Motor neuron (in vitro differentiated cells): Measurements from ENCODE around the gene SDHB. TPM values are rescaled to one million over a fixed set of nuclear protein-coding genes. Genes with fewer than 3 reads are reported as not detected.

Experiments
- ATAC-seq, 8 experiments: fragments of 200-7000 bp; cut with Tn5 transposase; replicated peaks in 6 of 8; 2 replicates each; pipeline ENCODE4 v1.8.0; 2021; ENCODE audit warnings: mild to moderate bottlenecking in 8 of 8, moderate library complexity in 8 of 8
- H3K27ac ChIP-seq, 2 donors: fragments of 250-450 bp; sonication (Bioruptor Pico); 2 replicates each; pipeline ENCODE4 v1.9.0; 2021; ENCODE audit warnings: antibody characterized with exemption in 2 of 2, mild to moderate bottlenecking in 2 of 2, moderate library complexity in 1 of 2
- H3K4me1 ChIP-seq, 2 donors: fragments of 250-450 bp; sonication (Bioruptor Pico); replicated peaks in 1 of 2; 2 replicates each; pipeline ENCODE4 v1.6.1; 2021; ENCODE audit warnings: antibody characterized with exemption in 2 of 2, mild to moderate bottlenecking in 2 of 2, moderate library complexity in 1 of 2
- H3K4me3 ChIP-seq, 5 donors: fragments of 250-450 bp; sonication (Bioruptor Pico); 2 replicates each; pipeline ENCODE4 v1.9.0; 2021; ENCODE audit warnings: antibody characterized with exemption in 5 of 5, mild to moderate bottlenecking in 5 of 5, moderate library complexity in 4 of 5
- WGBS, 10 experiments: fragments of 450-650 bp; shearing (Covaris generic); methylation state at CpG; one replicate each; pipeline ENCODE4 v1.0.0; 2022; 5-methylcytosine and 5-hydroxymethylcytosine counted together
- in situ Hi-C, 9 experiments: fragments of 400-800 bp; cut with MboI; loops; one replicate each; pipeline ENCODE4 v1.15.0; 2021; ENCODE audit warnings: low sequenced_read_pairs in 9 of 9, low pct_unique_long_range_greater_than_20kb in 2 of 9; ENCODE audit not compliant: unreplicated experiment in 9 of 9
- total RNA-seq, 8 experiments: library from RNA; unstranded; fragments of 300-600 nt; gene quantifications; 2 replicates each; pipeline versions ENCODE4 v1.2.3 to v1.2.4, GENCODE V29; 2022

SDHB gene
- total RNA-seq, 8 experiments from 2014 or later, result 75.1 to 161 (median 96.1) TPM

GRCh38 chr1:17089506-17089905 is 35.7 kb upstream of the SDHB start:
- Histone ChIP-seq H3K27ac (no peak overlapping the region), H3K4me1 (no peaks in the 10 kb centered on the region), H3K4me3 (no peak overlapping the region)
- in situ Hi-C loops, result no loop called here
- WGBS, 10 experiments, result 24 to 81% (median 66%) methylated on average over 2 to 9 of the region's 14 CpGs; no CpG with 5 or more reads in 2 of the 10 experiments
- ATAC-seq, result peak in 5 of 8 experiments; percentile 26 to 82 (median 66)

- in situ Hi-C loops, result no loop called here
- Histone ChIP-seq H3K4me3 (no peak overlapping the region), H3K4me1 (no peaks in the 10 kb centered on the region), H3K27ac (no peak overlapping the region)
- WGBS, 10 experiments, result 25 to 94% (median 82%) methylated on average over 1 to 6 of the region's 6 CpGs; no CpG with 5 or more reads in 2 of the 10 experiments
- no peak for ATAC-seq
Observed at GRCh38 chr1:17086751-17087150, 32.9 kb upstream of the SDHB start.

- H3K27ac ChIP-seq, result no peak overlapping the region
- no peaks in the 10 kb centered on the region for H3K4me1 ChIP-seq
- H3K4me3 ChIP-seq, result no peak overlapping the region
- WGBS, 10 experiments, result 7 to 92% (median 75%) methylated on average over 2 to 10 of the region's 10 CpGs; no CpG with 5 or more reads in 1 of the 10 experiments
- no peak for ATAC-seq
- in situ Hi-C loops, result no loop called here
Observed at GRCh38 chr1:17084787-17085186, 31.0 kb upstream of the SDHB start.

- in situ Hi-C loops, result no loop called here
- Histone ChIP-seq H3K27ac (no peak overlapping the region), H3K4me3 (no peak overlapping the region), H3K4me1 (no peaks in the 10 kb centered on the region)
- WGBS, 10 experiments, result 0 to 80% (median 60%) methylated on average over 1 to 2 of the region's 3 CpGs; no CpG with 5 or more reads in 4 of the 10 experiments
- ATAC-seq, result no peak
Observed at GRCh38 chr1:17082761-17083160, 28.9 kb upstream of the SDHB start.

GRCh38 chr1:17081439-17081838 is 27.6 kb upstream of the SDHB start:
- 8 to 67% (median 40%) methylated on average over 1 to 2 of the region's 2 CpGs; no CpG with 5 or more reads in 4 of the 10 experiments for WGBS, 10 experiments
- in situ Hi-C loops, result no loop called here
- H3K4me3 ChIP-seq, result no peak overlapping the region
- no peak for ATAC-seq
- no peak overlapping the region for H3K27ac ChIP-seq
- no peaks in the 10 kb centered on the region for H3K4me1 ChIP-seq

GRCh38 chr1:17080880-17081279 is 27.0 kb upstream of the SDHB start:
- in situ Hi-C loops, result no loop called here
- 34 to 94% (median 78%) methylated on average over 1 to 3 of the region's 4 CpGs; no CpG with 5 or more reads in 4 of the 10 experiments for WGBS, 10 experiments
- H3K27ac ChIP-seq, result no peak overlapping the region
- no peak overlapping the region for H3K4me3 ChIP-seq
- ATAC-seq, result no peak
- H3K4me1 ChIP-seq, result no peaks in the 10 kb centered on the region

GRCh38 chr1:17080085-17080759 is 26.4 kb upstream of the SDHB start:
- 73 to 100% (median 83%) methylated on average over 1 to 8 of the region's 8 CpGs; no CpG with 5 or more reads in 3 of the 10 experiments for WGBS, 10 experiments
- Histone ChIP-seq H3K27ac (no peak overlapping the region), H3K4me3 (no peak overlapping the region), H3K4me1 (no peaks in the 10 kb centered on the region)
- in situ Hi-C loops, result no loop called here
- no peak for ATAC-seq

GRCh38 chr1:17078991-17079868 is 25.4 kb upstream of the SDHB start:
- 76 to 100% (median 92%) methylated on average over 1 to 12 of the region's 16 CpGs; no CpG with 5 or more reads in 1 of the 10 experiments for WGBS, 10 experiments
- Histone ChIP-seq H3K4me3 (no peak overlapping the region), H3K4me1 (no peaks in the 10 kb centered on the region), H3K27ac (no peak overlapping the region)
- in situ Hi-C loops, result no loop called here
- no peak for ATAC-seq

GRCh38 chr1:17075470-17076255 is 21.8 kb upstream of the SDHB start:
- no peak overlapping the region for H3K4me3 ChIP-seq
- in situ Hi-C loops, result no loop called here
- WGBS, 10 experiments, result 16 to 73% (median 51%) methylated on average over 4 to 14 of the region's 17 CpGs; no CpG with 5 or more reads in 4 of the 10 experiments
- peak in 4 of 8 experiments; percentile 32 to 61 (median 50) for ATAC-seq
- no peak overlapping the region for H3K27ac ChIP-seq
- peaks cover 0 to under 1% of the 10 kb centered on the region in 2 donors for H3K4me1 ChIP-seq

GRCh38 chr1:17071794-17072193 is 18.0 kb upstream of the SDHB start:
- H3K4me1 ChIP-seq, result peaks cover 0 to 7% of the 10 kb centered on the region in 2 donors
- H3K4me3 ChIP-seq, result no peak overlapping the region
- WGBS, 10 experiments, result 50 to 85% (median 67%) methylated on average over 1 to 6 of the region's 6 CpGs
- in situ Hi-C loops, result no loop called here
- no peak overlapping the region for H3K27ac ChIP-seq
- no peak for ATAC-seq

GRCh38 chr1:17070163-17070525 is 16.3 kb upstream of the SDHB start:
- 50 to 100% (median 77%) methylated on average over 1 to 9 of the region's 10 CpGs; no CpG with 5 or more reads in 2 of the 10 experiments for WGBS, 10 experiments
- Histone ChIP-seq H3K27ac (no peak overlapping the region), H3K4me1 (peaks cover 0 to 7% of the 10 kb centered on the region in 2 donors), H3K4me3 (no peak overlapping the region)
- peak in 3 of 8 experiments; percentile 12 to 28 (median 18) for ATAC-seq
- in situ Hi-C loops, result no loop called here

GRCh38 chr1:17069452-17070162 is 15.8 kb upstream of the SDHB start:
- Histone ChIP-seq H3K4me1 (peaks cover 0 to 7% of the 10 kb centered on the region in 2 donors), H3K27ac (no peak overlapping the region), H3K4me3 (no peak overlapping the region)
- in situ Hi-C loops, result no loop called here
- ATAC-seq, result peak in 3 of 8 experiments; percentile 5 to 11 (median 6)
- WGBS, 10 experiments, result 45 to 100% (median 95%) methylated on average over 1 to 5 of the region's 6 CpGs; no CpG with 5 or more reads in 2 of the 10 experiments
